Measurements from ENCODE around the gene IZUMO1. TPM values are rescaled to one million over a fixed set of nuclear protein-coding genes. Genes with fewer than 3 reads are reported as not detected.

IZUMO1 gene
- total RNA-seq, 1 experiment from 2014 or later: not detected

GRCh38 chr19:48760504-48761205, 13.9 kb upstream of the IZUMO1 start:
- no peaks in the 10 kb centered on the region for H3K4me1 ChIP-seq (ENCODE audit: insufficient read depth, low read length, poor library complexity, severe bottlenecking)
- POLR2A ChIA-PET (ENCODE audit: low non-redundant PET): interaction anchor here (0.7 kb wide), 1 partner anchor 77 kb away, joined by 6 read pairs; no protein-coding TSS in a partner anchor
- CTCF ChIA-PET: no interaction called here
- no peaks in the 10 kb centered on the region for H3K9me3 ChIP-seq (ENCODE audit: low read depth, low read length, poor library complexity, severe bottlenecking)
- H3K36me3 ChIP-seq (ENCODE audit: insufficient read depth, low read length, poor library complexity, severe bottlenecking): no peaks in the 10 kb centered on the region
- DNase-seq (ENCODE audit: low spot score): no peak
- H3K27ac ChIP-seq (ENCODE audit: low read depth, low read length, poor library complexity, severe bottlenecking): no peak overlapping the region
- no TSS peak for BruUV-seq (replicated peaks)
- H3K4me3 ChIP-seq (ENCODE audit: low read depth, low read length, poor library complexity, severe bottlenecking): no peak overlapping the region
- TF ChIP-seq CTCF (conservative IDR thresholded peaks at IDR 0.05; ENCODE audit: low read depth, low read length): no peak
- no peak for TF ChIP-seq EZH2 (IDR thresholded peaks at IDR 0.05; ENCODE audit: borderline replicate concordance, low read depth, low read length, poor library complexity, severe bottlenecking)
- intact Hi-C loops (cut with micrococcal nuclease; ENCODE audit: unreplicated experiment): no loop called here
- H3K27me3 ChIP-seq (replicated peaks; ENCODE audit: insufficient read depth, low read depth, low read length, poor library complexity): peaks cover 3% of the 10 kb centered on the region

GRCh38 chr19:48757741-48758144, 11.0 kb upstream of the IZUMO1 start:
- TF ChIP-seq CTCF (conservative IDR thresholded peaks at IDR 0.05; ENCODE audit: low read depth, low read length) (no peak), EZH2 (IDR thresholded peaks at IDR 0.05; ENCODE audit: borderline replicate concordance, low read depth, low read length, poor library complexity, severe bottlenecking) (no peak)
- POLR2A ChIA-PET (ENCODE audit: low non-redundant PET): no interaction called here

GRCh38 chr19:48757089-48757675, 10.5 kb upstream of the IZUMO1 start:
- ChIA-PET CTCF (no interaction called here), POLR2A (ENCODE audit: low non-redundant PET) (no interaction called here)
- TF ChIP-seq EZH2 (IDR thresholded peaks at IDR 0.05; ENCODE audit: borderline replicate concordance, low read depth, low read length, poor library complexity, severe bottlenecking): no peak
- TF ChIP-seq CTCF (conservative IDR thresholded peaks at IDR 0.05; ENCODE audit: low read depth, low read length): no peak
- no peaks in the 10 kb centered on the region for H3K4me1 ChIP-seq (ENCODE audit: insufficient read depth, low read length, poor library complexity, severe bottlenecking)
- no TSS peak for BruUV-seq (replicated peaks)
- intact Hi-C loops (cut with micrococcal nuclease; ENCODE audit: unreplicated experiment): no loop called here
- no peak overlapping the region for H3K27ac ChIP-seq (ENCODE audit: low read depth, low read length, poor library complexity, severe bottlenecking)
- no peaks in the 10 kb centered on the region for H3K36me3 ChIP-seq (ENCODE audit: insufficient read depth, low read length, poor library complexity, severe bottlenecking)
- H3K9me3 ChIP-seq (ENCODE audit: low read depth, low read length, poor library complexity, severe bottlenecking): no peaks in the 10 kb centered on the region
- H3K27me3 ChIP-seq (replicated peaks; ENCODE audit: insufficient read depth, low read depth, low read length, poor library complexity): peaks cover 3% of the 10 kb centered on the region
- DNase-seq (ENCODE audit: low spot score): no peak
- no peak overlapping the region for H3K4me3 ChIP-seq (ENCODE audit: low read depth, low read length, poor library complexity, severe bottlenecking)

More at GRCh38 chr19:48757741-48758144, 11.0 kb upstream of the IZUMO1 start:
- no peak for DNase-seq (ENCODE audit: low spot score)
- no TSS peak for BruUV-seq (replicated peaks)
- H3K9me3 ChIP-seq (ENCODE audit: low read depth, low read length, poor library complexity, severe bottlenecking): no peaks in the 10 kb centered on the region
- no peak overlapping the region for H3K4me3 ChIP-seq (ENCODE audit: low read depth, low read length, poor library complexity, severe bottlenecking)
- no peak overlapping the region for H3K27ac ChIP-seq (ENCODE audit: low read depth, low read length, poor library complexity, severe bottlenecking)
- no peaks in the 10 kb centered on the region for H3K36me3 ChIP-seq (ENCODE audit: insufficient read depth, low read length, poor library complexity, severe bottlenecking)
- intact Hi-C loops (cut with micrococcal nuclease; ENCODE audit: unreplicated experiment): no loop called here
- H3K4me1 ChIP-seq (ENCODE audit: insufficient read depth, low read length, poor library complexity, severe bottlenecking): no peaks in the 10 kb centered on the region
- H3K27me3 ChIP-seq (replicated peaks; ENCODE audit: insufficient read depth, low read depth, low read length, poor library complexity): peaks cover 3% of the 10 kb centered on the region
- CTCF ChIA-PET: no interaction called here
